ENCODE data around the gene HABP2. TPM values are rescaled to one million over a fixed set of nuclear protein-coding genes. Genes with fewer than 3 reads are reported as not detected.

HABP2 gene
- total and polyA plus RNA-seq, 2 experiments from 2014 or later = 48.3 to 102 TPM

- no peaks in the 10 kb centered on the region for H4K20me1 ChIP-seq (ENCODE audit: insufficient read depth, poor library complexity, severe bottlenecking)
- no peak overlapping the region for H3K27ac ChIP-seq
- H3K4me1 ChIP-seq (ENCODE audit: insufficient read depth) = no peaks in the 10 kb centered on the region
- H3K27me3 ChIP-seq = no peaks in the 10 kb centered on the region
- TF ChIP-seq, protein P1, sequence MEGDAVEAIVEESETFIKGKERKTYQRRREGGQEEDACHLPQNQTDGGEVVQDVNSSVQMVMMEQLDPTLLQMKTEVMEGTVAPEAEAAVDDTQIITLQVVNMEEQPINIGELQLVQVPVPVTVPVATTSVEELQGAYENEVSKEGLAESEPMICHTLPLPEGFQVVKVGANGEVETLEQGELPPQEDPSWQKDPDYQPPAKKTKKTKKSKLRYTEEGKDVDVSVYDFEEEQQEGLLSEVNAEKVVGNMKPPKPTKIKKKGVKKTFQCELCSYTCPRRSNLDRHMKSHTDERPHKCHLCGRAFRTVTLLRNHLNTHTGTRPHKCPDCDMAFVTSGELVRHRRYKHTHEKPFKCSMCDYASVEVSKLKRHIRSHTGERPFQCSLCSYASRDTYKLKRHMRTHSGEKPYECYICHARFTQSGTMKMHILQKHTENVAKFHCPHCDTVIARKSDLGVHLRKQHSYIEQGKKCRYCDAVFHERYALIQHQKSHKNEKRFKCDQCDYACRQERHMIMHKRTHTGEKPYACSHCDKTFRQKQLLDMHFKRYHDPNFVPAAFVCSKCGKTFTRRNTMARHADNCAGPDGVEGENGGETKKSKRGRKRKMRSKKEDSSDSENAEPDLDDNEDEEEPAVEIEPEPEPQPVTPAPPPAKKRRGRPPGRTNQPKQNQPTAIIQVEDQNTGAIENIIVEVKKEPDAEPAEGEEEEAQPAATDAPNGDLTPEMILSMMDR (IDR thresholded peaks at IDR 0.05; ENCODE audit: poor library complexity) = no peak
- no peak for TF ChIP-seq EZH2phosphoT487 (IDR thresholded peaks at IDR 0.05; ENCODE audit: low read depth, severe bottlenecking, unreplicated experiment)
- no peak for TF ChIP-seq EZH2 (IDR thresholded peaks at IDR 0.05; ENCODE audit: borderline replicate concordance)
- DNase-seq (ENCODE audit: low spot score) = no peak
- H3K4me3 ChIP-seq = no peak overlapping the region
- H3K79me2 ChIP-seq = no peaks in the 10 kb centered on the region
- no peak overlapping the region for H2AFZ ChIP-seq
- H3K9me2 ChIP-seq (replicated peaks; ENCODE audit: insufficient read depth) = no peaks in the 10 kb centered on the region
- no peaks in the 10 kb centered on the region for H3K9me3 ChIP-seq (ENCODE audit: low read depth)
- H3K4me2 ChIP-seq = no peak overlapping the region
- no peaks in the 10 kb centered on the region for H3K36me3 ChIP-seq (replicated peaks; ENCODE audit: insufficient read depth, low read depth)
Measured at GRCh38 chr10:113511419-113511818, 41.4 kb upstream of the HABP2 start.

DNA sequence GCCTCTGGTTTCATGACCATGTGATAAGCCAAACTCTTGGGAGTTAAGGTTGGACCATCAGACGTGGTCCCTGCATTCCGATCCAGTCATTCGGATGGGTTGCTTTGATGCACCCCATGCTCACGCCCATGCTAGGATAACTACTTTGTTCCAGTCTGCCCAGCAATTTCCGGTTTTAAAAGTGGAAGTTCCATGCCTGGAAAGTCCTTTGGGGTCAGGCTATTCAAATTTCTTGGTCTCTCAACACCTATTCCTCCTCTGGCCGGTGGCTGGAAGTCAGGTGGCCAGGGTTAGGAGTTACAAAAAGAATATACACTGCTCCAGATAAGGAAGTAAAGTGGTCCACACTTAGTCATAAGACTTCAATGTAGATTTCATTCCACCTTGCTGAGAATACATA lies 37.7 kb upstream of the HABP2 start:
- Histone ChIP-seq H3K4me1 (ENCODE audit: insufficient read depth) (no peaks in the 10 kb centered on the region), H3K79me2 (no peaks in the 10 kb centered on the region), H3K4me3 (no peak overlapping the region), H3K9me2 (replicated peaks; ENCODE audit: insufficient read depth) (no peaks in the 10 kb centered on the region), H3K36me3 (replicated peaks; ENCODE audit: insufficient read depth, low read depth) (no peaks in the 10 kb centered on the region), H3K4me2 (no peak overlapping the region), H4K20me1 (ENCODE audit: insufficient read depth, poor library complexity, severe bottlenecking) (no peaks in the 10 kb centered on the region), H3K27ac (no peak overlapping the region), H3K9me3 (ENCODE audit: low read depth) (no peaks in the 10 kb centered on the region), H2AFZ (no peak overlapping the region), H3K27me3 (no peaks in the 10 kb centered on the region)
- DNase-seq (ENCODE audit: low spot score) = no peak
- 80% methylated on average over 6 of the region's 6 CpGs for WGBS (ENCODE audit: low lambda C conversion rate, missing lambda C conversion rate)
- TF ChIP-seq EZH2 (IDR thresholded peaks at IDR 0.05; ENCODE audit: borderline replicate concordance) (no peak), EZH2phosphoT487 (IDR thresholded peaks at IDR 0.05; ENCODE audit: low read depth, severe bottlenecking, unreplicated experiment) (no peak)
- TF ChIP-seq, protein P1 (IDR thresholded peaks at IDR 0.05; ENCODE audit: poor library complexity) = no peak

GRCh38 chr10:113515601-113516000 lies 37.3 kb upstream of the HABP2 start:
- no peaks in the 10 kb centered on the region for H3K4me1 ChIP-seq (ENCODE audit: insufficient read depth)
- H4K20me1 ChIP-seq (ENCODE audit: insufficient read depth, poor library complexity, severe bottlenecking) = no peaks in the 10 kb centered on the region
- 44% methylated on average over 5 of the region's 5 CpGs for WGBS (ENCODE audit: low lambda C conversion rate, missing lambda C conversion rate)
- H3K9me3 ChIP-seq (ENCODE audit: low read depth) = no peaks in the 10 kb centered on the region
- no peaks in the 10 kb centered on the region for H3K27me3 ChIP-seq
- H3K4me2 ChIP-seq = no peak overlapping the region
- TF ChIP-seq EZH2phosphoT487 (IDR thresholded peaks at IDR 0.05; ENCODE audit: low read depth, severe bottlenecking, unreplicated experiment) (peak; percentile 36), EZH2 (IDR thresholded peaks at IDR 0.05; ENCODE audit: borderline replicate concordance) (no peak)
- no peaks in the 10 kb centered on the region for H3K36me3 ChIP-seq (replicated peaks; ENCODE audit: insufficient read depth, low read depth)
- H3K79me2 ChIP-seq = no peaks in the 10 kb centered on the region
- H3K9me2 ChIP-seq (replicated peaks; ENCODE audit: insufficient read depth) = no peaks in the 10 kb centered on the region
- H3K27ac ChIP-seq = no peak overlapping the region
- H2AFZ ChIP-seq = no peak overlapping the region
- H3K4me3 ChIP-seq = no peak overlapping the region
- DNase-seq (ENCODE audit: low spot score) = no peak

GRCh38 chr10:113516061-113516460 lies 36.8 kb upstream of the HABP2 start:
- H3K9me3 ChIP-seq (ENCODE audit: low read depth) = no peaks in the 10 kb centered on the region
- no peaks in the 10 kb centered on the region for H3K9me2 ChIP-seq (replicated peaks; ENCODE audit: insufficient read depth)
- 89% methylated on average over 3 of the region's 3 CpGs for WGBS (ENCODE audit: low lambda C conversion rate, missing lambda C conversion rate)
- H3K4me1 ChIP-seq (ENCODE audit: insufficient read depth) = no peaks in the 10 kb centered on the region
- no peaks in the 10 kb centered on the region for H4K20me1 ChIP-seq (ENCODE audit: insufficient read depth, poor library complexity, severe bottlenecking)
- no peak overlapping the region for H3K4me3 ChIP-seq
- H3K79me2 ChIP-seq = no peaks in the 10 kb centered on the region
- no peak overlapping the region for H3K27ac ChIP-seq
- no peaks in the 10 kb centered on the region for H3K36me3 ChIP-seq (replicated peaks; ENCODE audit: insufficient read depth, low read depth)
- no peak overlapping the region for H2AFZ ChIP-seq
- H3K4me2 ChIP-seq = no peak overlapping the region
- no peaks in the 10 kb centered on the region for H3K27me3 ChIP-seq
- DNase-seq (ENCODE audit: low spot score) = no peak
- TF ChIP-seq EZH2 (IDR thresholded peaks at IDR 0.05; ENCODE audit: borderline replicate concordance) = no peak
- TF ChIP-seq, protein P1 (IDR thresholded peaks at IDR 0.05; ENCODE audit: poor library complexity) = no peak
- no peak for TF ChIP-seq EZH2phosphoT487 (IDR thresholded peaks at IDR 0.05; ENCODE audit: low read depth, severe bottlenecking, unreplicated experiment)
